MCF 10A (cell line): ENCODE results near the gene MFN2. TPM values are rescaled to one million over a fixed set of nuclear protein-coding genes. Genes with fewer than 3 reads are reported as not detected.

Source experiments
- BruUV-seq: library from RNA; stranded (reverse); fragments of 400-500 nt; replicated peaks from 2 replicates; lab custom pipeline; 2021; lab: Mats Ljungman, UMichigan
- CTCF ChIA-PET: fragments of 300-600 bp; sonication (Branson Sonifier 250); formaldehyde crosslinking; extraction: SDS; loops from one replicate; lab custom pipeline; 2021; ENCODE audit warnings: antibody characterized with exemption, inconsistent platforms; lab: Yijun Ruan, JAX
- POLR2A ChIA-PET: fragments of 300-600, 350-650 bp; sonication (Branson Sonifier 250); formaldehyde crosslinking; extraction: SDS; loops from one replicate; lab custom pipeline; 2020; ENCODE audit warnings: antibody characterized with exemption, inconsistent platforms; lab: Yijun Ruan, JAX
- DNase-seq: peaks from one replicate; pipeline ENCODE4 v3.0.0-alpha.2; 2018; ENCODE audit not compliant: unreplicated experiment
- H3K27ac Mint-ChIP-seq: one replicate; pipeline ENCODE4 v1.8.0; 2022; ENCODE audit warnings: mild to moderate bottlenecking, low read depth, mixed read lengths; ENCODE audit not compliant: unreplicated experiment
- H3K27me3 Mint-ChIP-seq: one replicate; pipeline ENCODE4 v1.8.0; 2022; ENCODE audit warnings: mixed read lengths; ENCODE audit not compliant: insufficient read depth, unreplicated experiment
- H3K36me3 Mint-ChIP-seq: one replicate; pipeline ENCODE4 v1.8.0; 2022; ENCODE audit warnings: mild to moderate bottlenecking, moderate library complexity, mixed read lengths; ENCODE audit not compliant: insufficient read depth, unreplicated experiment
- H3K4me1 Mint-ChIP-seq: one replicate; pipeline ENCODE4 v1.8.0; 2022; ENCODE audit warnings: mixed read lengths; ENCODE audit not compliant: insufficient read depth, unreplicated experiment
- H3K4me3 Mint-ChIP-seq: one replicate; pipeline ENCODE4 v1.8.0; 2022; ENCODE audit warnings: mild to moderate bottlenecking, moderate library complexity, mixed read lengths; ENCODE audit not compliant: unreplicated experiment
- H3K9me3 Mint-ChIP-seq: one replicate; pipeline ENCODE4 v1.8.0; 2022; ENCODE audit warnings: mixed read lengths; ENCODE audit not compliant: unreplicated experiment
- CTCF ChIP-seq: fragments of 200-600 bp; IDR thresholded peaks from one replicate; pipeline ENCODE4 v1.8.0; 2022; ENCODE audit warnings: antibody characterized with exemption, mild to moderate bottlenecking; ENCODE audit not compliant: unreplicated experiment
- intact Hi-C: fragments of 100-400 bp; cut with micrococcal nuclease; formaldehyde crosslinking; loops from 2 replicates; pipeline ENCODE4 v1.14.1; 2022
- total RNA-seq: library from RNA; stranded (reverse); gene quantifications from 2 replicates; pipeline ENCODE4 v1.2.3, GENCODE V29; 2022

The MFN2 gene
- total RNA-seq, 1 experiment from 2014 or later: 105 TPM

GRCh38 chr1:12051361-12051760, 71.1 kb downstream of the MFN2 start:
- no peak overlapping the region for H3K4me3 Mint-ChIP-seq
- H3K27ac Mint-ChIP-seq: no peak overlapping the region
- no peaks in the 10 kb centered on the region for H3K27me3 Mint-ChIP-seq
- no TSS peak for BruUV-seq
- POLR2A ChIA-PET: interaction anchor here (1.2 to 1.5 kb wide), 2 partner anchors 32 to 71 kb away, joined by 3 to 8 read pairs; partner anchors contain the start of genes MFN2 and MIIP
- DNase-seq: no peak
- H3K36me3 Mint-ChIP-seq: no peaks in the 10 kb centered on the region
- peaks cover 13% of the 10 kb centered on the region for H3K4me1 Mint-ChIP-seq
- intact Hi-C loops: no loop called here
- CTCF ChIA-PET: interaction anchor here (0.5 to 1.1 kb wide), 7 partner anchors 13 to 456 kb away, joined by 3 read pairs; no protein-coding TSS in a partner anchor
- no peaks in the 10 kb centered on the region for H3K9me3 Mint-ChIP-seq
- TF ChIP-seq CTCF: no peak

GRCh38 chr1:12052008-12052573, 71.8 kb downstream of the MFN2 start:
- Mint-ChIP-seq H3K27me3 (no peaks in the 10 kb centered on the region), H3K4me3 (no peak overlapping the region), H3K36me3 (no peaks in the 10 kb centered on the region), H3K27ac (peak overlapping the region; percentile 58), H3K9me3 (no peaks in the 10 kb centered on the region), H3K4me1 (peaks cover 13% of the 10 kb centered on the region)
- intact Hi-C loops: no loop called here
- no TSS peak for BruUV-seq
- DNase-seq: peak; percentile 89
- no peak for TF ChIP-seq CTCF
- ChIA-PET POLR2A (interaction anchor here (0.6 to 1.5 kb wide), 4 partner anchors 33 to 249 kb away, joined by 3 to 8 read pairs (median 4); partner anchors contain the start of genes MFN2 and MIIP), CTCF (interaction anchor here (0.6 to 1.1 kb wide), 5 partner anchors 14 to 455 kb away, joined by 3 to 7 read pairs (median 3); no protein-coding TSS in a partner anchor)

- Mint-ChIP-seq H3K27ac (no peak overlapping the region), H3K9me3 (no peaks in the 10 kb centered on the region), H3K4me1 (peaks cover 13% of the 10 kb centered on the region), H3K27me3 (no peaks in the 10 kb centered on the region), H3K36me3 (no peaks in the 10 kb centered on the region), H3K4me3 (no peak overlapping the region)
- intact Hi-C loops: no loop called here
- ChIA-PET CTCF (no interaction called here), POLR2A (interaction anchor here (0.6 kb wide), 1 partner anchor 426 kb away, joined by 3 read pairs; no protein-coding TSS in a partner anchor)
- no peak for DNase-seq
- no TSS peak for BruUV-seq
- TF ChIP-seq CTCF: no peak
Observed at GRCh38 chr1:12052997-12053686, 72.9 kb downstream of the MFN2 start.
